GM21381 (cell line): Measurements from ENCODE around the gene RTRAF.

Source experiments
- ATAC-seq: cut with Tn5 transposase; IDR thresholded peaks from one replicate; pipeline ENCODE4 v1.9.1; 2021; ENCODE audit warnings: mild to moderate bottlenecking, moderate library complexity; ENCODE audit not compliant: unreplicated experiment

Gene RTRAF

GRCh38 chr14:52048641-52049204, 59.4 kb downstream of the RTRAF start:
- no peak for ATAC-seq

DNA sequence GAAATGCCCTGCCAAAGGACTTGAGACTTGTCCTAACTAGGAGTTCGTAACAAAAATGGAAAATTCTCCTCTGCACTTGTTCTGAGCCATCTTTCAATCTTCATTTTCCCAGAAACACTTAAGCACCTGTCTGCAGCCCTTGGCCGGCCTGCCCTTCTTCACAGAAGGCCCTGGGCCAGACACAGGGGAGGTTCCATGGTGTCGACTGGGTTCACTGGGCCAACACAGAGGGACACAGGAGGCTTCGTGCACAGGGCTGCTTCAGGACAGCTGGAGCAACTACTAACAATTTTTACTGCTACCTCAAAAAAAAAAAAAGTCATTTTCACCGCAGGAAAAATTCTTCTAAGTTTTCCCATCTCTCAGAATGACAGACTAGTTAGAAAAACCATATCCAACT, 59.9 kb downstream of the RTRAF start:
- no peak for ATAC-seq

GRCh38 chr14:52049721-52050588, 60.6 kb downstream of the RTRAF start:
- no peak for ATAC-seq

DNA sequence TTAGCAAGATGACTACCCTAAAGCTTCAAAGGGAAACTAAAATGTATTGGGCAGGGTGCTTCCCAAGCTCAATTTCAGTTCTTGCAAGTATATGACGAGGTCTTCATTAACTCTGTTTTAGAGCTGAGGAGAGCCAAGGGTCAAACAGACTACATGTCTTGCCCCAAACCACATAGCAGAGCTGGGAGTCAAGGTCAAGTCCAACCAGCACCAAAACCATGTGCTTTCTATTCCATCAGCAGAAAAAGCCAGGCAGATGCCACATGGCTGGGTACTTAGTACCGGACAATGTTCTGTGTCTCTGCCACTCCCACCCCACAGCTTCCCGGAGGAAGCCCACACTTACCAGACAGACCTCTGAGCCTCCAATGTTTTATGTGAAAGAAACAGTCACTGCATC, 61.9 kb downstream of the RTRAF start:
- no peak for ATAC-seq

GRCh38 chr14:52051871-52052270, 62.5 kb downstream of the RTRAF start:
- no peak for ATAC-seq

GRCh38 chr14:52052288-52052943, 63.1 kb downstream of the RTRAF start:
- ATAC-seq, result no peak

GRCh38 chr14:52053044-52053443, 63.7 kb downstream of the RTRAF start:
- no peak for ATAC-seq

DNA sequence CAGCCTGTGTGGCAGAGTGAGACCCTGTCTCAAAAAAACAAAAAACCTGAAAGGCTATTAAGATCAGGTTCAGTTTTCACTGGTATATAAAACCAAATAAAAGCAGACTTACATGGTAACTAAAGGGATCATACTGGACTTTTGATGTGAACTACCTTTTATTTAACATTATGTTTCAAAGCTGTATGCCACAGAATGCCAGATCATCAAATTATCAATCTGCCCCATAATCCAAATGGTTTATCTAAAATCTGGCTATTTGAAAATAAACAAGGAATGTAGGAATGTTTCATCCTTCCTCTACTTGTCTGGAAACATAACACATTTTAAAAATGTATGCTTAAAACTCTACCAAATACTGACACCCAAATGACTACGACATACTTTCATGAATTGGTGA, 65.3 kb downstream of the RTRAF start:
- ATAC-seq, result no peak

DNA sequence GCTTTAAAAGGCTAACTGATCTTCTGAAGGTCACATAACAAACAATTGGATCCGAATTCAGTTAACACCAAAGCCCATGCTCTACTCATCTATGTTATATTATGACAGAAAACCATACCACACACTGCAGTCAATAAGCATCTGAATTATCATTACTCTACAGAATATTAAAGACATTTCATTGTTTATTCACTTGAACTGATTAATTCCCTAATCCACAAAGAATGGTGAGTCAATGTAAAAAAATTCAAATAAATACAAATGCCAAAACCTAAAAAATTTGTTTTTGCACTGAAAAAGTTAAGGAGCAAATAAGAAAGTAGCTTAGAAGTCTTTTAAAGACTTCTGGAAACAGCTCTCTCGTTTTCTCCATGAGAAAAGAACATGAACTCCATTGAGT, 65.8 kb downstream of the RTRAF start:
- no peak for ATAC-seq

DNA sequence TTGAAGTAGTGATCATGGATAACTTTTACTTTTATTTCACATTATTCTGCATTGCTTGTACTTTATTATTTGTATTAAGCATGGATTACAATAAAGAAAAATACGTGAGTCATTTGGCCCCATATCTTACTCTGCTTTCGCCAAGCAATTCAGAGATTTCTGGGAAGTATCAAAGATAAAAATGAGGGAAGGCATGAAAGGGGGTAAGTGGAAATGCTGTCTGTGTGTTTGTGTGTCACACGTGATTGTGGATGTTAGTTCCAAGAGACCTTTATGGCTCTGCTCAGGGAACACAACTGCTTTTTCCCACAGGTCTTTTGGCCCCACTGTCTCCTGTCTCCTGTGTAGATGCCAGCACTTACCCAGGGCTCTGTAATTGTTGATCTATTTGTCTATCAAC, 69.0 kb downstream of the RTRAF start:
- no peak for ATAC-seq

DNA sequence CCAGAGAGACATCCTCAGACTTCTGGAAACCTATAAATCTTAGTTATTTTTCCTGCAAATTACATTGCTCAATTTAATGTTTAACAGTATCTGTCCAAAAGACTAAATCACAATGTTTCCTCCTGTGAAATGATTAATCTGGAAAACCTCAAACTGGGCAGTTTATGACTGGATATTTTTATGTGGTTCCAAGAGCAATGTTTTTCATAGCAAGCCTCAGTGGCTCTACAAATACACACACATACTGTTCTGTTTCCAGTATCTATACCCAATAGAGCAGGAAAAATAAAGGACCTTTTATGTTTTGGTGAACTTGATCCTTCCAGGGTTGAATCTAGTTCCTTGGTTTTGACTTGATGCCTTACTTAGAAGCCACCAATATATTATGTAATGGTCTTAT, 70.3 kb downstream of the RTRAF start:
- ATAC-seq, result no peak

DNA sequence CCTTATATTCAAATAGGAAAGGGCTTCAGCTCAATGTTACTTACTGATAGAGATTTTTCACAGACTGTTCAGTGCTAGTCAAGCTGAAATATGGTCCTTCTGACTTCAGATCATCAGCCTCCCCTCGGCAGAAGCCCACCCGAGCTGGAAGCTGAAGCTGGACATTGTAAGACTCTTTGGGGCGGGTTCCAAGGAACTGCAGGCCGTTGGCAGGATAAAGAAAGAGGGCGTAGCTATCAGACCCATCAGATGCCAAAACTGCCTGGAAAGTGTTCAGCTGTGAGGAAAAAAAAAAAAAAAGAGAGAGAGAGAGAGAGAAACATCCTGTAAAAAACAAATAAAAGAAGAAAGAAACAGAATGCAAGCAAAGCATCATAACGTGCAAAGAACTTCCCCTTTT, 70.7 kb downstream of the RTRAF start:
- ATAC-seq, result no peak
